ENCODE results near the gene AK5.
A peak's percentile ranks its signal among the peaks of the same experiment; 100 is the strongest.

Gene AK5

GRCh38 chr1:77597310-77597709 is 315.5 kb downstream of the AK5 start:
- no peak for DNase-seq (ENCODE audit: low read depth)

GRCh38 chr1:77605246-77606026 is 323.6 kb downstream of the AK5 start:
- H3K4me3 ChIP-seq (ENCODE audit: control insufficient read depth, low read depth, low read length), result no peak overlapping the region
- DNase-seq (ENCODE audit: low read depth), result peak; percentile 70
- TF ChIP-seq, protein P1, sequence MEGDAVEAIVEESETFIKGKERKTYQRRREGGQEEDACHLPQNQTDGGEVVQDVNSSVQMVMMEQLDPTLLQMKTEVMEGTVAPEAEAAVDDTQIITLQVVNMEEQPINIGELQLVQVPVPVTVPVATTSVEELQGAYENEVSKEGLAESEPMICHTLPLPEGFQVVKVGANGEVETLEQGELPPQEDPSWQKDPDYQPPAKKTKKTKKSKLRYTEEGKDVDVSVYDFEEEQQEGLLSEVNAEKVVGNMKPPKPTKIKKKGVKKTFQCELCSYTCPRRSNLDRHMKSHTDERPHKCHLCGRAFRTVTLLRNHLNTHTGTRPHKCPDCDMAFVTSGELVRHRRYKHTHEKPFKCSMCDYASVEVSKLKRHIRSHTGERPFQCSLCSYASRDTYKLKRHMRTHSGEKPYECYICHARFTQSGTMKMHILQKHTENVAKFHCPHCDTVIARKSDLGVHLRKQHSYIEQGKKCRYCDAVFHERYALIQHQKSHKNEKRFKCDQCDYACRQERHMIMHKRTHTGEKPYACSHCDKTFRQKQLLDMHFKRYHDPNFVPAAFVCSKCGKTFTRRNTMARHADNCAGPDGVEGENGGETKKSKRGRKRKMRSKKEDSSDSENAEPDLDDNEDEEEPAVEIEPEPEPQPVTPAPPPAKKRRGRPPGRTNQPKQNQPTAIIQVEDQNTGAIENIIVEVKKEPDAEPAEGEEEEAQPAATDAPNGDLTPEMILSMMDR (conservative IDR thresholded peaks at IDR 0.05; ENCODE audit: control insufficient read depth, insufficient read depth, low read depth, low read length), result no peak

More at GRCh38 chr1:77597310-77597709, 315.5 kb downstream of the AK5 start:
- no peak overlapping the region for H3K4me3 ChIP-seq (ENCODE audit: control insufficient read depth, low read depth, low read length)
- TF ChIP-seq, protein P1 (conservative IDR thresholded peaks at IDR 0.05; ENCODE audit: control insufficient read depth, insufficient read depth, low read depth, low read length), result no peak

GRCh38 chr1:77608893-77609292 is 327.1 kb downstream of the AK5 start:
- TF ChIP-seq, protein P1 (conservative IDR thresholded peaks at IDR 0.05; ENCODE audit: control insufficient read depth, insufficient read depth, low read depth, low read length), result no peak
- H3K4me3 ChIP-seq (ENCODE audit: control insufficient read depth, low read depth, low read length), result no peak overlapping the region
- no peak for DNase-seq (ENCODE audit: low read depth)

Data from fibroblast of mammary gland (primary cell).